Measurements from ENCODE around the gene CCR8. TPM values are rescaled to one million over a fixed set of nuclear protein-coding genes. Genes with fewer than 3 reads are reported as not detected.

CCR8 gene, protein sequence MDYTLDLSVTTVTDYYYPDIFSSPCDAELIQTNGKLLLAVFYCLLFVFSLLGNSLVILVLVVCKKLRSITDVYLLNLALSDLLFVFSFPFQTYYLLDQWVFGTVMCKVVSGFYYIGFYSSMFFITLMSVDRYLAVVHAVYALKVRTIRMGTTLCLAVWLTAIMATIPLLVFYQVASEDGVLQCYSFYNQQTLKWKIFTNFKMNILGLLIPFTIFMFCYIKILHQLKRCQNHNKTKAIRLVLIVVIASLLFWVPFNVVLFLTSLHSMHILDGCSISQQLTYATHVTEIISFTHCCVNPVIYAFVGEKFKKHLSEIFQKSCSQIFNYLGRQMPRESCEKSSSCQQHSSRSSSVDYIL
- total RNA-seq = not detected

DNA sequence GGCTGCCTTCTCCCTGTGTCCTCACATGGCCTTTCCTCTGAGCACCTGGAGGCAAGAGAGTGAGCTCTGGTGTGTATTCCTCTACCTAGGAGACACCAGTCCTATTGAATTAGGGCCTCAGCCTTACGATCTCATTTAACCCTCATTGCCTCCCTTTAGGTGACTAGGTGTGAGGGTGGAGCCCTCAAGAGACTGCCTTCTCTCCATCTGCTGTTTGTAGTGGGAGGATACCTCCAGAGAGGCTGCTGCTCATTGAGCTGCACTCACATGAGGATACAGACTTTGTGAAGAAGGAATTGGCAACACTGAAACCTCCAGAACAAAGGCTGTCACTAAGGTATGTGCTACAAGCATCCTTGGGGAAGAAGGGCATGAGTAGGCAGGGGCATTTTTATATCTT lies at the start of gene CCR8:
TSS of gene CCR8 (plus strand) at position 217 of the 400 bp plus-strand sequence. CDS start 2,623 bp downstream, outside the sequence.
- no peaks in the 10 kb centered on the region for H3K4me1 ChIP-seq
- no peak within 1 kb of the TSS for H3K4me3 ChIP-seq
- no peaks in the 10 kb centered on the region for H3K36me3 ChIP-seq (replicated peaks in 1 of 2; ENCODE audit: insufficient read depth in 1 of 2, low read depth in 2 of 2)
- no peaks in the 10 kb centered on the region for H3K9me3 ChIP-seq
- no peak for TF ChIP-seq CTCF (IDR thresholded peaks at IDR 0.05)
- no peaks in the 10 kb centered on the region for H3K27me3 ChIP-seq
- no peak for DNase-seq
- no peak for ATAC-seq
- intact Hi-C loops (cut with DNase I) = no loop called here
- WGBS, 2 donors = 50 to 75% methylated on average over 1 of the region's 1 CpG
- no peak within 1 kb of the TSS for H3K27ac ChIP-seq

GRCh38 chr3:39279745-39280517 lies 49.6 kb upstream of the CCR8 start, which contains the start of gene CX3CR1:
TSS of gene CX3CR1 (minus strand) at chr3:39280036. CDS start at chr3:39266509, 13,527 bp downstream.
- H3K36me3 ChIP-seq (replicated peaks in 1 of 2; ENCODE audit: insufficient read depth in 1 of 2, low read depth in 2 of 2) = no peaks in the 10 kb centered on the region

DNA sequence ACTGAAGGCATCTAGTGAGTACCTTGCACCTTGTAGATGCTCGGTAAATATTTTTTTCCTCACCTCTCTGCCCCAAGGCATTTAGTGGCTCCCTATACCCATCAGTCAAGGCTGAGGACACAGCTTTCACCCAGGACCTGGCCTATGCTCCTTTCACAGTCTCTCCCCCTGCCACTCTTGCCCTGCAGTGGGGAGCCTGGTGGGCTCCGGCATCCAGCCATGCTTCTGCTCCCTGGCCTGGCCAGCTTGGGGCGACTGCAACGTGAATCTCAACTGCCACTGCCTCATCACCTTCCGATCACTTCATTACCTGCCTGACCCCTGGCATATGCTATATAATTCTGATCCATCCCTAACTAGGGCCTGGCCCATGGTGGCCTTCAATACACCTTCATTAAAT lies 48.9 kb upstream of the CCR8 start:
- no peak overlapping the region for H3K4me3 ChIP-seq
- H3K36me3 ChIP-seq (replicated peaks in 1 of 2; ENCODE audit: insufficient read depth in 1 of 2, low read depth in 2 of 2) = no peaks in the 10 kb centered on the region
- H3K27ac ChIP-seq = no peak overlapping the region
- ATAC-seq = no peak
- 93 to 95% methylated on average over 5 of the region's 5 CpGs for WGBS, 2 donors
- TF ChIP-seq CTCF (IDR thresholded peaks at IDR 0.05) (no peak), POLR2A (IDR thresholded peaks at IDR 0.05) (no peak)
- H3K9me3 ChIP-seq = no peaks in the 10 kb centered on the region
- H3K27me3 ChIP-seq = no peaks in the 10 kb centered on the region
- DNase-seq = no peak
- no peaks in the 10 kb centered on the region for H3K4me1 ChIP-seq
- intact Hi-C loops (cut with DNase I) = loop anchor here (5.0 kb wide), 1 partner anchor 83 kb away; no protein-coding TSS in a partner anchor

More at GRCh38 chr3:39279745-39280517, 49.6 kb upstream of the CCR8 start, which contains the start of gene CX3CR1:
- no peak within 1 kb of the TSS for H3K4me3 ChIP-seq
- H3K27me3 ChIP-seq = no peaks in the 10 kb centered on the region
- DNase-seq = no peak
- TF ChIP-seq POLR2A (IDR thresholded peaks at IDR 0.05) (no peak), CTCF (IDR thresholded peaks at IDR 0.05) (no peak)
- WGBS, 2 donors = 47 to 60% methylated on average over 4 to 5 of the region's 5 CpGs
- intact Hi-C loops (cut with DNase I) = loop anchor here (5.0 kb wide), 1 partner anchor 83 kb away; no protein-coding TSS in a partner anchor
- no peaks in the 10 kb centered on the region for H3K4me1 ChIP-seq
- no peaks in the 10 kb centered on the region for H3K9me3 ChIP-seq
- no peak for ATAC-seq
- no peak within 1 kb of the TSS for H3K27ac ChIP-seq

DNA sequence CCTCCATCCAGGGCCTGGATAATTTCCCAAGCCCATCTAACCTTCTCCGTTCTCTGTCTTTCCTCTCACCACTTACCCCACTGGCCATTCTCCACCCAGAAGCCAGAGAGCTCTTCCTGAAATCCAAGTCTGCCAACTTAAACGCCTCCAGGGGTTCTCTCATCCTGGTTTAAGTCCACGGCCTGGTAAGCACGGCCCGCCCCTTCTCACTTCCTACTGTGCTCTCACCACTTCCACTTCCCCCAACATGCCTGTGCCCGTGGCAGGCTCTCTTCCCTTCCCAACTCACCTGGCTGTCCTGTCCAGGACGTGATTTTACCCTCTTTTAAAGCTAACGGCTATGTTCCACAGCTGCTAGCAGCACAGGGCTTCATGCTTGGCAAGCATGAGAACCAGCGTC lies 48.0 kb upstream of the CCR8 start:
- ATAC-seq (no peak), DNase-seq (no peak)
- intact Hi-C loops (cut with DNase I) = loop anchor here (5.0 kb wide), 1 partner anchor 84 kb away; no protein-coding TSS in a partner anchor
- Histone ChIP-seq H3K36me3 (replicated peaks in 1 of 2; ENCODE audit: insufficient read depth in 1 of 2, low read depth in 2 of 2) (no peaks in the 10 kb centered on the region), H3K9me3 (no peaks in the 10 kb centered on the region), H3K4me1 (no peaks in the 10 kb centered on the region), H3K27me3 (no peaks in the 10 kb centered on the region), H3K4me3 (no peak overlapping the region), H3K27ac (no peak overlapping the region)
- WGBS, 2 donors = 73% methylated on average over 9 of the region's 9 CpGs
- TF ChIP-seq CTCF (IDR thresholded peaks at IDR 0.05) (no peak), POLR2A (IDR thresholded peaks at IDR 0.05) (no peak)
